Bronchial epithelial cell (primary cell): Measurements from ENCODE around the gene RAB28. TPM values are rescaled to one million over a fixed set of nuclear protein-coding genes. Genes with fewer than 3 reads are reported as not detected.

Source experiments
- DNase-seq: peaks from one replicate; pipeline ENCODE4 v3.0.0-alpha.2; 2010; ENCODE audit warnings: low read depth
- FAIRE-seq: peaks from 2 replicates; lab custom pipeline; 2011; peaks lifted over from hg19 to GRCh38; lab: Jason Lieb, UNC
- H3K27me3 ChIP-seq: 2 replicates; pipeline ENCODE4 v1.5.1; 2011; ENCODE audit warnings: low read length; ENCODE audit not compliant: control insufficient read depth, insufficient read depth
- H3K36me3 ChIP-seq: 2 replicates; pipeline ENCODE4 v1.5.1; 2011; ENCODE audit warnings: low read length; ENCODE audit not compliant: control insufficient read depth, insufficient read depth
- H3K4me3 ChIP-seq: 2 replicates; pipeline ENCODE4 v1.5.1; 2011; ENCODE audit warnings: mild to moderate bottlenecking, low read depth, low read length, control low read depth
- total RNA-seq: library from RNA; depleted of rRNA; stranded (reverse); fragments of >200 nt; gene quantifications from 2 replicates; pipeline ENCODE4 v1.2.1, GENCODE V29; 2014
- TF ChIP-seq, protein P1 (sequence below): IDR thresholded peaks from 2 replicates; pipeline ENCODE4 v1.5.1; 2011; ENCODE audit warnings: mild to moderate bottlenecking, moderate library complexity, low read length, control low read depth, inconsistent platforms; ENCODE audit not compliant: insufficient read depth, severe bottlenecking

Gene RAB28
- total RNA-seq, 1 donor from 2014 or later, result 14.0 TPM

DNA sequence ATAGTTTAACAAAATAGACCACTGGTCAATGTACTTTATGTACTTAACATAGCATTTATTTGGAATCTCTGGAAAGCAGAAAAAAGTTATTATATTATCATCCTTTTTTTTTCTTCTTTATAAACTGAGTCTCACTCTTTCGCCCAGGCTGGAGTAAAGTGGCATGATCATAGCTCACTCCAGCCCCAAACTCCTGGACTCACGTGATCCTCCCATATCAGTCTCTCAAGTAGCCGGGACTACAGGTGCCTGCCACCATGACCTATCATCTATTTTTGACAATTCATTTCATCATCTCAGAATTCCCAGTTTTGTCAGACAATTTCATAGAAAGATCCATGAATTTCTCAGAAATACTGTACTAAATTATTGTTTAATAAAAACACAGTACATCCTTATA, 12.7 kb downstream of the RAB28 start:
- Histone ChIP-seq H3K27me3 (no peaks in the 10 kb centered on the region), H3K36me3 (no peaks in the 10 kb centered on the region), H3K4me3 (no peak overlapping the region)
- TF ChIP-seq, protein P1, sequence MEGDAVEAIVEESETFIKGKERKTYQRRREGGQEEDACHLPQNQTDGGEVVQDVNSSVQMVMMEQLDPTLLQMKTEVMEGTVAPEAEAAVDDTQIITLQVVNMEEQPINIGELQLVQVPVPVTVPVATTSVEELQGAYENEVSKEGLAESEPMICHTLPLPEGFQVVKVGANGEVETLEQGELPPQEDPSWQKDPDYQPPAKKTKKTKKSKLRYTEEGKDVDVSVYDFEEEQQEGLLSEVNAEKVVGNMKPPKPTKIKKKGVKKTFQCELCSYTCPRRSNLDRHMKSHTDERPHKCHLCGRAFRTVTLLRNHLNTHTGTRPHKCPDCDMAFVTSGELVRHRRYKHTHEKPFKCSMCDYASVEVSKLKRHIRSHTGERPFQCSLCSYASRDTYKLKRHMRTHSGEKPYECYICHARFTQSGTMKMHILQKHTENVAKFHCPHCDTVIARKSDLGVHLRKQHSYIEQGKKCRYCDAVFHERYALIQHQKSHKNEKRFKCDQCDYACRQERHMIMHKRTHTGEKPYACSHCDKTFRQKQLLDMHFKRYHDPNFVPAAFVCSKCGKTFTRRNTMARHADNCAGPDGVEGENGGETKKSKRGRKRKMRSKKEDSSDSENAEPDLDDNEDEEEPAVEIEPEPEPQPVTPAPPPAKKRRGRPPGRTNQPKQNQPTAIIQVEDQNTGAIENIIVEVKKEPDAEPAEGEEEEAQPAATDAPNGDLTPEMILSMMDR, result no peak
- no peak for FAIRE-seq
- no peak for DNase-seq

DNA sequence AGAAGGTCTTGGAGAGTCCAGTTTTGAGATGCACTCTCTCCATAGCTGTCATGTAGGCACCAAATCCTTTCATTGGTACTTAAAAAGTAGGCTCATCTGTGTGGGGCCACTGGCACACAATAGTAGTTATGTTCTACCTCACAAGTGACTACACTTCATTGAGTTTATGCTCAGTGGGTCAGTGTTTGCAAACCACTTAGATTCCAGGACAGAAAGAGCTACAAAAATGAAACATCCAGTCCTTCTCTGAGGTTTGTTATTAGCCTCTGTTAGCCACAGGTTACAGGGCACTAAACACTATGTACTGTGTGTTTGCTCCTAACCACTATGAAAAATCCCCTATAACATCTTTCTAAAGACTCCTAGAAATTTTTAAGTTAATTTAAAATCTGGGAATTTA, 13.8 kb downstream of the RAB28 start:
- H3K36me3 ChIP-seq, result no peaks in the 10 kb centered on the region
- no peaks in the 10 kb centered on the region for H3K27me3 ChIP-seq
- DNase-seq (no peak), FAIRE-seq (no peak)
- TF ChIP-seq, protein P1, result no peak
- no peak overlapping the region for H3K4me3 ChIP-seq

DNA sequence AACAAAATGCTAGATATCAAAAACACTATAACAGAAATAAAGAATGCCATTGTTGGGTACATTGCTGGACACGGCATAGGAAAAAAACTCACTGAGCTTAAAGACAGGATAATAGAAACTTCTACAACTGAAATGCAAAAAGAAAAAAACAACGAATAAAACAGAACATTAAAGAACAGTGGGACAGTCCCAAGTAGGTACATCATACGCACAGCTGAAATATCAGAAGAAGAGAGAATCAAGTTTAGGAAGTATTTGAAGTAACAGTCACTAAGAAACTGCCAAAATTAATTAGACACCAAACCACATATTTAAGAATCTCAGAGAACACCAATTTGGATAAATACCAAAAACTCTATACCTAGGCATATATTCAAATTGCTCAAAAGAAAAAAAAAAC, 19.2 kb downstream of the RAB28 start:
- TF ChIP-seq, protein P1, result no peak
- no peak for FAIRE-seq
- DNase-seq, result no peak

DNA sequence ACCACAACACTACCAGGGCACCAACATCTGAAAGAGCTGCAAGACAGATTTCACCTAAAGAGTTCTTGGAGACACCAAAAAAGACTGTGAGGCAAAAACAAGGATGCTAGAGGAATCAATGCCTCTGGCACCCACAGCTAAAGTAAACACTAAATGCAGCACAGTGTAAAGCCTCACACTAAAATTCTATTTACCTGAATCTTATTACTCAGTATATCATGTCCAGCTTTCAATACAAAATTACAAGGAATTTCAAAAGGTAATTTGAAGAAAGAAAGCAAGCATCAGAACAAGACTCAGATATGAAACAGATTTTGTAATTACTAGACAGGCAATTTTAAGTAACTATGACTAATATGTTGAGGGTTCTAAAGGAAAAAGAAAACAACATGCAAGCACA, 19.6 kb downstream of the RAB28 start:
- DNase-seq (no peak), FAIRE-seq (no peak)
- TF ChIP-seq, protein P1, result no peak
- peaks cover 2% of the 10 kb centered on the region for H3K36me3 ChIP-seq
- H3K27me3 ChIP-seq, result no peaks in the 10 kb centered on the region
- no peak overlapping the region for H3K4me3 ChIP-seq

More for the DNA sequence above, 19.2 kb downstream of the RAB28 start:
- no peak overlapping the region for H3K4me3 ChIP-seq
- H3K27me3 ChIP-seq, result no peaks in the 10 kb centered on the region
- H3K36me3 ChIP-seq, result peaks cover 2% of the 10 kb centered on the region

DNA sequence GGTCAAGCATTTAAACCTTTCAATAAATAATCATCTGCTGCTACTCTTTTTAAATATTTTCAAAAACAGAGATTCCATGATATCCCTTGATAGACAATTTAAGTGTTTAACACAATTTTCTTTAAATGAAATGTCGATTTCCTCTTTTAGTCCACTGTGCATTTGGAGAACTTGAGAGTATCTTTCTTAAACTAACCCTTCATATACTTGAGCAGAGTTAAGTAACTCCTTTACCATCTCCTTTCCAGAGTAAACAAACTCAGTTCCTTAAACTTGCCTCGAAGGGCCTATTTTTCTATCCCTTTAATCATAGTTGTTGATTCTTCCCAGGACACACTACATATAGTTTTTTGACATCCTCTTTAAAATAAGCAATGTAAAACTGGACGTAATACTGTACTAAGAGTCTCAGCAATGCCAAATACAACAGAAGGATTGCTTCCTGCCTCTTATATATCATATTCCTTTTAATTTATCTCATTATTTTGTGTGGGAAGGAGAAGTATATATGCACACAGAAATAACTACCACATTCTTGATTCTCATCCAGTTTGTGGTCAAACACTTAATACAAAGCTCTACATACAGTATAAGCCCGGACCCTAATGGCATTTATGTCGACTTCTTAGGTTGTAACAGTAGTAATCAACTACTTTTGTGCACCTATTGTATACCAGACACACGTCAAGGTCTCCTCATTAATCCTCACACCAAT, 22.8 kb downstream of the RAB28 start:
- Histone ChIP-seq H3K27me3 (no peaks in the 10 kb centered on the region), H3K36me3 (peaks cover 2% of the 10 kb centered on the region), H3K4me3 (no peak overlapping the region)
- DNase-seq (no peak), FAIRE-seq (no peak)
- TF ChIP-seq, protein P1, result no peak

DNA sequence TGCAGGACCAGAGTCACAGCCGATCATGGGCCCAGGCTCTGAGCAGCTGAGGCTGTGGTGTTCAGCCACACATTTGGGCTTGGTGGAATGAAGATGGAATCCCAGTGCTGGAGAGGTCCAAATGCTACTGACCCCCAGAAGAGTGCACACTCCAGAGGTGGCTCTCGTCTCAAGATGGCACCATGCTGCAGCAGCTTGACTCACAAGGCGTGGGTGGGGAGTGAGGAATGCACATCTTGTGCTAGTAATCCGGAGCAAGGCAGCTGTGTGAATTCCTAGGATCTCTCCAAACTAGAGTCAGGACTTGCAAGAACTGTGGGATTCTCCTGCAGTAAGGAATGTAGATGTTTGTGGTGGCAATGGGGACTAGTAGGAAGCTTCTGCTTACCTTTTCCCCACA, 28.7 kb downstream of the RAB28 start:
- no peak for DNase-seq
- Histone ChIP-seq H3K4me3 (no peak overlapping the region), H3K27me3 (no peaks in the 10 kb centered on the region), H3K36me3 (peaks cover 9% of the 10 kb centered on the region)
- TF ChIP-seq, protein P1, result no peak
- no peak for FAIRE-seq
